ENCODE data around the gene WDR93.
"Not testable (repeated sequence)": the region's sequence is repeated elsewhere in the genome, so short reads cannot be mapped to it uniquely, and the experiment has no call there.

Gene WDR93

DNA sequence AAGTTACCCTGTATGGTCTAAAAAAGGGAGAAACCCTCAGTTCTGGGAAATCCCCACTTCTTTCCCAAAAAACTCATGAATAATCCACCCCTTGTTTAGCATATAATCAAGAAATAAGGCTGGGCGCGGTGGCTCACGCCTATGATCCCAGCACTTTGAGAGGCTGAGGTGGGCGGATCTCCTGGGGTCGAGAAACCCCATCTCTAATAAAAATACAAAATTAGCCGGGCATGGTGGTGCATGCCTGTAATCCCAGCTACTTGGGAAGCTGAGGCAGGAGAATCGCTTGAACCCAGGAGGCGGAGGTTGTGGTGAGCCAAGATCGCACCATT, 92.0 kb downstream of the WDR93 start:
- not testable (repeated sequence) for H3K4me3 Mint-ChIP-seq, H3K4me1 Mint-ChIP-seq, H3K9me3 Mint-ChIP-seq, H3K36me3 Mint-ChIP-seq, DNase-seq, H3K27ac Mint-ChIP-seq
- CTCF ChIA-PET, result interaction anchor here (1.6 kb wide), 1 partner anchor 92 kb away, joined by 4 read pairs; no protein-coding TSS in a partner anchor
- H3K27me3 Mint-ChIP-seq, result peaks cover 29% of the 10 kb centered on the region

DNA sequence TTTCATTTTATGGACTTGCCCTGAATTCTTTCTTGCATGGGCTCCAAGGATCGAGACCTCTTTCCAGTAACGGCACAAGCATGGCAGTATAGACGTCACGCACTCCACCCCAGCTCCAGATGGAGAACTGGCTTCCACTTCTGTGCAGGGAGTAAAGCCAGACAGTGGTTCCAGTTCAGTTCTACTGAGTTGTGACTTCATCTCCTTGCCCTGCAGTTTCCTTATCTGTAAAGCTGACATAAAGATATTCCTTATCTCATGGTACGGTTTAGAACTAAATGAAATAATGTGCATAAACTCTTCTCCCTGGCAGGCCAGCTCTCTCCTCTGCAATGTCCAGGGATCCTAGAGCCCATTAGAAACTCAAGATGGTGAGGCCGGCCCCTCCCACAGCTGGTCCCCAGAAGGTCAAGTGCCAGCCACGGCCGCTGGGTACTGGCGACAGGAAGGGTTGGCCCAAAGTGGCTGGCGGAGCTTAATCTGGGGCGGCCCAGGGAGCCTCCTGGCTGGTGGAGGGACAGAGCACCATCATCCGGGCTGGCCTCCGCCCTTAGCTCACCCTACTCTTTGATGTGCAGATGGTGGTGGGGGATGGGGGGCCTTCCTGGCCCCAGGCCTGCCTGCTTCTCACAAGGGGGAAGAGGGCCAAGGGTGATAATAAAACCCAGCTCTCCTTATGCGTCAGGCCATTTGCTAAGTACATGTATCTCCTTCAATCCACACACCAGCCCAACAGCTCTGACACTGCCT, 92.7 kb downstream of the WDR93 start:
- CTCF ChIA-PET, result interaction anchor here (1.6 to 1.7 kb wide), 2 partner anchors 22 to 91 kb away, joined by 4 to 5 read pairs; no protein-coding TSS in a partner anchor
- no peaks in the 10 kb centered on the region for H3K36me3 Mint-ChIP-seq

DNA sequence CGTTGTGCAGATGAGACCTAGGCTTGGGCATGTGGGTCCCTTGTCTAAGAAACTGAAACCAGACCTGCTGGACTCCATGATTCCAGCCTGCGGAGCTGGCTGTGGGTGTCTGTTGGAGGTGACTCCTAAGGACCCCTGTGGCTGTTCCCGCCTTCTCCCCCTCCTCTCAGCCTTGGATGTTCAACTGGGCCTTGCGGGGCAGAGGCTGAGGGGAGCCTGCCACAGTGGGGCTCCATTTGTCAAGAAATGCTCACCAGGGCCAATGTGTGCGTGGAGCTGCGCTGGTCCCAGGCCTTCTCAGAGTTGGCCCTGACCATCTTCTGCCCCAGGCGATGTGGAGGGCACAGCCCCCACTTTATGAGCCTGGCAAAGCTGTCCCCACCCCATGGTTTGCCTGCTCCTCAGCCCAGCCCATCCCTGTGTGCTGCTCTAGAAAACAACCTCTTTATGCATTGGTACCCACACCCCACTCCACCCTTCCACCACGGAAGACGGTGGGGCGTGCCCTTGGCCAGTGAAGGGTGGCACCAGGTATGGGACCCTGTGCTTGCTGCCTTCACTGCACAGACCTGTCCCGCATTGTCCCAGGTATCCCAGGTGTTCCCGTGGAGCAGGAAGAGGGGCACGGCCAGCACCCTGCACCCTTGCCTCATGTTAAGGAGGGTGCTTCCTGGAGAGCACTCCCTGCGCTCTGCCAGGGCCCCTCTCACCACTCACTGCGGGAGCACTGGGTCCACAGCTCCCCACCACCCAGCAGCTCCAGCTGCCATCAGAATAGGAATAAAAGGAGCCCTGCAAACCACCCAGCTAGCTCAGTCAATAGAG, 93.5 kb downstream of the WDR93 start:
- Mint-ChIP-seq H3K36me3 (no peaks in the 10 kb centered on the region), H3K4me3 (no peak overlapping the region), H3K27me3 (peaks cover 14% of the 10 kb centered on the region), H3K9me3 (peaks cover 7% of the 10 kb centered on the region), H3K27ac (no peak overlapping the region), H3K4me1 (peaks cover 8% of the 10 kb centered on the region)
- CTCF ChIA-PET, result interaction anchor here (0.6 to 1.7 kb wide), 3 partner anchors 23 to 91 kb away, joined by 3 to 5 read pairs (median 4); no protein-coding TSS in a partner anchor
- DNase-seq, result peak; percentile 4

More for the DNA sequence above, 92.7 kb downstream of the WDR93 start:
- DNase-seq, result peak; percentile 15
- H3K4me1 Mint-ChIP-seq, result peaks cover 8% of the 10 kb centered on the region
- H3K4me3 Mint-ChIP-seq, result no peak overlapping the region
- no peak overlapping the region for H3K27ac Mint-ChIP-seq
- H3K9me3 Mint-ChIP-seq, result peaks cover 6% of the 10 kb centered on the region
- peaks cover 22% of the 10 kb centered on the region for H3K27me3 Mint-ChIP-seq

DNA sequence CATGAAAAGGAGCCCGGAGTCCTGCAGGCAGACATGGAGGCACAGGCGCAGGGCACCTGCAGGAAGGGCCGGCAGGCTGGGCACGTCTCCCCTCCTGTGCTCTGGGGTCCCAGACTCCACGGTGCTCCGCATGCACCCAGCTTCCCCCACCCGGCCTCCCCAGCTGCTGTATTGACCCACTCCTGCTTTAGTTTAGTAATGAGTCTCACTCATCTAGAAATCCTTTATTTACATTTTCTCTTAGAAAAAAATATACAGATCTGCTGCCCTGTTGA, 94.0 kb downstream of the WDR93 start:
- H3K27ac Mint-ChIP-seq, result no peak overlapping the region
- peak; percentile 5 for DNase-seq
- CTCF ChIA-PET, result interaction anchor here (0.6 to 1.7 kb wide), 2 partner anchors 23 to 80 kb away, joined by 3 to 5 read pairs; no protein-coding TSS in a partner anchor
- peaks cover 7% of the 10 kb centered on the region for H3K9me3 Mint-ChIP-seq
- H3K27me3 Mint-ChIP-seq, result peaks cover 14% of the 10 kb centered on the region
- H3K36me3 Mint-ChIP-seq, result no peaks in the 10 kb centered on the region
- peaks cover 8% of the 10 kb centered on the region for H3K4me1 Mint-ChIP-seq
- H3K4me3 Mint-ChIP-seq, result no peak overlapping the region

DNA sequence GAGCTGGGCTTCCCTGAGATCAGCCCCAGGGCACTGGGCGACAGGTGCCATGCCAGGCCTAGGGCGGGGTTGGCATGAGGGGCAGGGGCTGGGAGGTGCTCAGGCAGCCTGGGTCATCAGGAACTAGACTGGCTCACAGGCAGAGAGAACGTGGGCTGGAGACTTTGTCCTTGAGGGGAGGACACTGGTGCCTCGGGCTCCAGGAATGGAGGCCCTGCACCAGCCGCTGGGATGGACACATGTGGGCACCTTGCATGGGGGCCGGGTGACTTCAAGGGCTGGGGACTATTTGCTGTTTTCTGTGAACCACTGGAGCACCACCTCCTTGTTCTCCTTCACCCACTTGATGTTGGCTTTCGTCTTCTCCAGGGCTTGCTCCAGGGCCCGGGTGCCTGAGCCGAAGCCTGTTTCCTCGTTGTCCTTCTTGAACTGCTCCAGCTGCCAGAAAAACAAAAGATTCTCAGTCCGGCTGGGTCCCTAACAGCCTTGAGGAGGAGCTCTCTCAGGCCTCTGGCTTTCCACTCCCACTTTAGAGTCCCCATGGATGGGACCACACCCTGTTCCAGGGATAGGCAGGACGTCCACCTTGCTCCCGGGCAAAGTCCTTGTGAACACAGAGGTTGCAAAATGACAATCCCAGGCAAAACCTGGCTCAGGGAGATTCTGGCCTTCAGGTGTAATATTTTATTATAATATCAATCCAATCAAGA, 94.6 kb downstream of the WDR93 start:
- CTCF ChIA-PET, result no interaction called here
- no peak overlapping the region for H3K27ac Mint-ChIP-seq
- H3K4me1 Mint-ChIP-seq, result peaks cover 8% of the 10 kb centered on the region
- peak; percentile 18 for DNase-seq
- peaks cover 14% of the 10 kb centered on the region for H3K27me3 Mint-ChIP-seq
- H3K36me3 Mint-ChIP-seq, result no peaks in the 10 kb centered on the region
- no peak overlapping the region for H3K4me3 Mint-ChIP-seq
- H3K9me3 Mint-ChIP-seq, result peaks cover 7% of the 10 kb centered on the region

DNA sequence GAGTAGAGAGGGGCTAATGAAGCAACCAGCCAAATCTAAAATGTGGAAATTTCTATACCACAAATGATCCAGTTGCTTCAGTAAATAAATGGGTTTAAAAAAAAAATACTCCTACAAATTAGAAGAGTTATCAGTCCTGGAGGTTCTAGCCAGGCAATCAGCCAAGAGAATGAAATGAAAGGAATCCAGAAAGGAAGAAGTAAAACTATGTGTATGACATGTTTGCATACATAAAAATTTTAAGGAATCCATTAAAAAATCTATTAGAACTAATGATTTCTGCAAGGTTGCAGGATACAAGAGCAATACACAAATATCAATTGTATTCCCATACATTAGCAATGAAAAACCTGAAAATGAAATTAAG, 95.1 kb downstream of the WDR93 start:
- Mint-ChIP-seq H3K4me1 (peaks cover 5% of the 10 kb centered on the region), H3K27ac (no peak overlapping the region), H3K27me3 (peaks cover 10% of the 10 kb centered on the region), H3K9me3 (peaks cover 7% of the 10 kb centered on the region), H3K4me3 (no peak overlapping the region), H3K36me3 (no peaks in the 10 kb centered on the region)
- DNase-seq, result no peak
- CTCF ChIA-PET, result no interaction called here

DNA sequence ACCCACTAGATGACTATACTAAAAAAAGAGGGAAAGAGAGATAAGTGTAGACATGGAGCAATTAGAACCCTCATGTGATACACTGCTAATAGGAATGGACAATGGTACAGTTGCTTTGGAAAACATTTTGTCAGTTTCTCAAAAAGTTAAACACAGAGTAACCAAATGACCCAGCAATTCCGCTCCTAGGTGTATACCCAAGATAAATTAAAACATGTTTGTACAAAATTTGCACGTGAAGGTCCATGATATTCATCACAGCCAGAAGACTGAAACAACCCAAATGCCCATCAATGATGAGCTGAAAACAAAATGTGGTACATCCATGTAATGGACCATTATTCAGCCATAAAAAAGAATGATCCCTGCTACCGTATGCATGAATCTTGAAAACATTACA, 97.3 kb downstream of the WDR93 start:
- DNase-seq, result no peak
- H3K27ac Mint-ChIP-seq, result no peak overlapping the region
- peaks cover 7% of the 10 kb centered on the region for H3K9me3 Mint-ChIP-seq
- CTCF ChIA-PET, result interaction anchor here (0.9 kb wide), 1 partner anchor 27 kb away, joined by 3 read pairs; no protein-coding TSS in a partner anchor
- no peaks in the 10 kb centered on the region for H3K27me3 Mint-ChIP-seq
- no peak overlapping the region for H3K4me3 Mint-ChIP-seq
- H3K4me1 Mint-ChIP-seq, result no peaks in the 10 kb centered on the region
- no peaks in the 10 kb centered on the region for H3K36me3 Mint-ChIP-seq

DNA sequence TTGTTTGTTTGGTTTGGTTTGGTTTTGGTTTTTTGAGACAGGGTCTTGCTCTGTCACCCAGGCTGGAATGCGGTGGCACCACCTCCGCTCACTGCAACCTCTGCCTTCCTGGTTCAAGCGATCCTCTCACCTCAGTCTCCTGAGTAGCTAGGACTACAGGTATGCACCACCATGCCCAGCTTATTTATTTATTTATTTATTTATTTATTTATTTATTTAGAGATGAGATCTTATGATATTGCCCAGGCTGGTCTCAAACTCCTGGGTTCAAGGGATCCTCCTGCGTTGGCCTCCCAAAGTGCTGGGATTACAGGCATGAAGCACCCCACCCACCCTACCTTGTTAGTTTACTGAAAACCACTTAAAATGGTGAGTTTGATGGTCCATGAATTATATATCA, 98.0 kb downstream of the WDR93 start:
- H3K36me3 Mint-ChIP-seq, H3K4me1 Mint-ChIP-seq, H3K27me3 Mint-ChIP-seq, H3K27ac Mint-ChIP-seq, H3K4me3 Mint-ChIP-seq, H3K9me3 Mint-ChIP-seq, DNase-seq: not testable (repeated sequence)
- CTCF ChIA-PET, result interaction anchor here (0.9 kb wide), 1 partner anchor 28 kb away, joined by 3 read pairs; no protein-coding TSS in a partner anchor

DNA sequence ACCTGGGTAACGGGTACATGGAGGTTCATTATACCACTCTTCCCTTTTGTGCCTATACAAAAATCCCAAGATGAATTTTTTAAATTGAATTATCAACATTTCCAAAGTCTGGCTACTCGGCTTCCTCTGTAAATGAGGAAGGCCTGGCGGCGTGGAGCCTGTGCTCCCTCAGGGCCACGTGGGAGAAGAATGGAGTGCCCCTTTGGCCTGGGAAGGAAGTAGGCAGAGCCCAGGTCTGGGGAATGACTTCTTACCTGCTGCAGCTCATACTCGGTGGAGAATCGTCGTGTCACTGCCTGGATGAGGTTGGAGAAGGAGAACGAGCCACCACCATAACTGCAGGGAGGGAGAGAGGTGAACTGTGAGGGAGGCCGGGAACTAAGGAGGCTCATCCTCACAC, 99.6 kb downstream of the WDR93 start:
- DNase-seq, result no peak
- CTCF ChIA-PET, result no interaction called here
- peaks cover 8% of the 10 kb centered on the region for H3K27me3 Mint-ChIP-seq
- no peak overlapping the region for H3K27ac Mint-ChIP-seq
- H3K4me3 Mint-ChIP-seq, result no peak overlapping the region
- peaks cover 7% of the 10 kb centered on the region for H3K9me3 Mint-ChIP-seq
- H3K4me1 Mint-ChIP-seq, result no peaks in the 10 kb centered on the region
- no peaks in the 10 kb centered on the region for H3K36me3 Mint-ChIP-seq

DNA sequence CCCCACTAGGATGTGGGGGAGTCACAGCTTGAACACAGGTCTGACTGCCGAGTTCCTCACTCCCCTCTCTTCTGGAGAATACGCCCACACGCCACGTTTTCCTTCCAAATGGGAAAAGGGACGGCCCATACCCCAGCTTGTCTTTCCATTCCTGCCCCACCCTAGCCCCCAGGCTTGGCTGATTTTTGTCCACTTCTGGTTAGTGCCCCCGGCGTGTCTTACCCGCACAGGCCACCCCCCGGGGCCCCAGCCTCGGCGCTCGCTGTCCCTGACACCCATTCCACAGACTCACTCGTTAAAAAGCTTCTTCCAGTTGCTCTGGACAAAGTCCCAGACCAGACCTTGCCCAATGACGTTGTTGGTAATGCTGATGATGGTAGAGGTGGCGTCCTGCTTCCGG, 100.0 kb downstream of the WDR93 start:
- Mint-ChIP-seq H3K4me1 (no peaks in the 10 kb centered on the region), H3K27ac (no peak overlapping the region), H3K36me3 (no peaks in the 10 kb centered on the region), H3K4me3 (no peak overlapping the region), H3K27me3 (peaks cover 13% of the 10 kb centered on the region), H3K9me3 (peaks cover 7% of the 10 kb centered on the region)
- CTCF ChIA-PET, result no interaction called here
- DNase-seq, result peak; percentile 19

DNA sequence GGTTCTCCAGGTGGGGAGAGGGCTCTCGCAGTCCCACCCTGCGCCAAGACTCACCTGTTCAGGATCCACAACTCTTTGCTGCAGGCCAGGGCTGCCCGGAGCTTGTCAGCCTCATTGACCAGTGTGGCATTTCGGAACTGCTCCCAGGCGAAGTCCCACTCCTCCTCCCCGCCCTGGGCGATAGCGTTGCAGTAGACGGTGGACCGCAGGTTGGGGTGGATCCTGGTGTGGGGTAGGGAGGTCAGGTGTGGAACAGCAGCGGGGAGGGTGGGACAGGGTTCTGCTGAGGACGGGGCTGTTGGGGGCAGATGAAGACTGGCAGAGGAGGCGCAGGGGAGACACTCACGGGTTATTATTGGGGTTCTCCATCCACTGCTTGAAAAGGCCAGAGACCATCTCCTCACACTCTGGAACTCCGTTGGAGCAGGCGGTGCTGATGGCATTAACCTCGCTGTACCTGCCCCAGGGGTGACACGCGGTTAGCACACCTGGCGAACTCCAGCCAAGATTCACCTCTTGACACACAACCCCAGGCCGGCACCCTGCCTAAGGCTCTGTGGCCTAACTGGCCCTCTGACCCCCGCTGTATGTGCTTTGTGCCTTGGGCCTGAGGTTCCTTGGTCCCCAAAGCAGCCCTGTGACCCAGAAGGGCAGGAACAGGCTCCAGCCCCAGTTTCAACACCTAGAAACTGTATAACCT, 101.6 kb downstream of the WDR93 start:
- CTCF ChIA-PET, result interaction anchor here (1.2 kb wide), 1 partner anchor 55 kb away, joined by 3 read pairs; no protein-coding TSS in a partner anchor

More for the DNA sequence above, 101.6 kb downstream of the WDR93 start:
- no peak overlapping the region for H3K27ac Mint-ChIP-seq
- H3K9me3 Mint-ChIP-seq, result peaks cover 7% of the 10 kb centered on the region
- H3K4me1 Mint-ChIP-seq, result no peaks in the 10 kb centered on the region
- H3K36me3 Mint-ChIP-seq, result no peaks in the 10 kb centered on the region
- peak; percentile 9 for DNase-seq
- H3K4me3 Mint-ChIP-seq, result no peak overlapping the region
- H3K27me3 Mint-ChIP-seq, result peaks cover 21% of the 10 kb centered on the region

Data from activated naive CD4-positive, alpha-beta T cell treated with anti-CD3 and anti-CD28 coated beads, Interleukin-2, amount 10 ng/mL, durations not matched to agents 7 days and 5 days (primary cell).